HL-60/S4 treated with phorbol 12-myristate 13-acetate at 8.2 ng/mL for 4 days and 3 days (cell line): ENCODE results near the gene RGS14.
"Not testable (repeated sequence)": the region's sequence is repeated elsewhere in the genome, so short reads cannot be mapped to it uniquely, and the experiment has no call there.

Experiments
- in situ Hi-C: fragments of 300-500 bp; cut with MboI; formaldehyde crosslinking; loops from 2 replicates; pipeline ENCODE4 v1.15.0; 2022; ENCODE audit warnings: low sequenced_read_pairs

RGS14 gene

GRCh38 chr5:177396807-177397206 lies 39.1 kb downstream of the RGS14 start:
- in situ Hi-C loops: no loop called here

- in situ Hi-C loops: no loop called here
Observed at GRCh38 chr5:177397875-177398390, 40.2 kb downstream of the RGS14 start.

- in situ Hi-C loops: no loop called here
Observed at GRCh38 chr5:177399997-177400868, 42.5 kb downstream of the RGS14 start, which contains the start of gene PFN3. Gene PFN3, minus strand, starts transcription at chr5:177400661. Its CDS starts 85 bp downstream, at chr5:177400576.

- in situ Hi-C loops: no loop called here
Observed at GRCh38 chr5:177402271-177403043, 44.7 kb downstream of the RGS14 start.

GRCh38 chr5:177403102-177403791 lies 45.5 kb downstream of the RGS14 start:
- in situ Hi-C loops: no loop called here

- in situ Hi-C loops: no loop called here
Observed at GRCh38 chr5:177403792-177404640, 46.3 kb downstream of the RGS14 start.

- in situ Hi-C loops: no loop called here
Observed at GRCh38 chr5:177404641-177405179, 47.0 kb downstream of the RGS14 start.

- in situ Hi-C loops: no loop called here
Observed at GRCh38 chr5:177405312-177405711, 47.6 kb downstream of the RGS14 start.

GRCh38 chr5:177405805-177406204 lies 48.1 kb downstream of the RGS14 start:
- in situ Hi-C loops: no loop called here

GRCh38 chr5:177409043-177409801 lies 51.5 kb downstream of the RGS14 start, which contains the start of gene F12:
Gene F12, minus strand, starts transcription at chr5:177409564. Its CDS starts 37 bp downstream, at chr5:177409527.
- in situ Hi-C loops: no loop called here

- in situ Hi-C loops: no loop called here
Observed at GRCh38 chr5:177410575-177410974, 52.9 kb downstream of the RGS14 start.

- in situ Hi-C loops: no loop called here
Observed at GRCh38 chr5:177412603-177413233, 55.0 kb downstream of the RGS14 start.

GRCh38 chr5:177414481-177414880 lies 56.8 kb downstream of the RGS14 start:
- in situ Hi-C loops: no loop called here

GRCh38 chr5:177417081-177417480 lies 59.4 kb downstream of the RGS14 start:
- in situ Hi-C loops: not testable (repeated sequence)

GRCh38 chr5:177419046-177419445 lies 61.3 kb downstream of the RGS14 start:
- in situ Hi-C loops: no loop called here

- in situ Hi-C loops: not testable (repeated sequence)
Observed at GRCh38 chr5:177420472-177420871, 62.7 kb downstream of the RGS14 start.

GRCh38 chr5:177421062-177421798 lies 63.5 kb downstream of the RGS14 start:
- in situ Hi-C loops: no loop called here
